Neural cell (in vitro differentiated cells): ENCODE measurements around the gene GSK3A. TPM values are rescaled to one million over a fixed set of nuclear protein-coding genes. Genes with fewer than 3 reads are reported as not detected.

Source experiments
- H2AFZ ChIP-seq: fragments of 200-600, 300-800 bp; sonication (generic), shearing (Covaris generic); 2 replicates; pipeline ENCODE4 v1.6.0; 2014; ENCODE audit warnings: low read depth, mild to moderate bottlenecking, antibody characterized with exemption, low read length, moderate library complexity
- H3F3A ChIP-seq: fragments of 200-600 bp; shearing (Covaris generic); 2 replicates; pipeline ENCODE4 v1.6.1; 2016; ENCODE audit warnings: mild to moderate bottlenecking, moderate library complexity, mixed read lengths, antibody characterized with exemption, low read length; ENCODE audit not compliant: insufficient read depth, poor library complexity, severe bottlenecking
- H3K27ac ChIP-seq: fragments of 200-600, 300-800 bp; sonication (generic), shearing (Covaris generic); 2 replicates; pipeline ENCODE4 v1.5.1; 2014; ENCODE audit warnings: mild to moderate bottlenecking, low read length, moderate library complexity
- H3K27me3 ChIP-seq: fragments of 300-800, 200-600 bp; sonication (generic), shearing (Covaris generic); 2 replicates; pipeline ENCODE4 v1.6.0; 2014; ENCODE audit warnings: mild to moderate bottlenecking, low read depth, low read length, moderate library complexity; ENCODE audit not compliant: insufficient read depth
- H3K36me3 ChIP-seq: fragments of 300-800, 200-600 bp; sonication (generic), shearing (Covaris generic); 2 replicates; pipeline ENCODE4 v1.5.1; 2014; ENCODE audit warnings: mild to moderate bottlenecking, antibody characterized with exemption, low read length, moderate library complexity; ENCODE audit not compliant: insufficient read depth
- H3K4me2 ChIP-seq: fragments of 300-800, 200-600 bp; sonication (generic), shearing (Covaris generic); 2 replicates; pipeline ENCODE4 v1.6.0; 2014; ENCODE audit warnings: mild to moderate bottlenecking, low read length
- H3K4me3 ChIP-seq: fragments of 300-800, 200-600 bp; sonication (generic), shearing (Covaris generic); 2 replicates; pipeline ENCODE4 v1.5.1; 2014; ENCODE audit warnings: mild to moderate bottlenecking, low read length, moderate library complexity
- H3K79me2 ChIP-seq: fragments of 200-600 bp; shearing (Covaris generic); replicated peaks from 2 replicates; pipeline ENCODE4 v1.6.0; 2014; ENCODE audit warnings: mild to moderate bottlenecking, low read length, moderate library complexity; ENCODE audit not compliant: insufficient read depth
- H3K9ac ChIP-seq: fragments of 300-800, 200-600 bp; sonication (generic), shearing (Covaris generic); 2 replicates; pipeline ENCODE4 v1.6.1; 2016; ENCODE audit warnings: mild to moderate bottlenecking, low read length, mixed read lengths
- H3K9me2 ChIP-seq: fragments of 200-600 bp; shearing (Covaris generic); 2 replicates; pipeline ENCODE4 v1.6.1; 2016; ENCODE audit warnings: mild to moderate bottlenecking, low read length, mixed read lengths; ENCODE audit not compliant: insufficient read depth
- H3K9me3 ChIP-seq: fragments of 200-600, 300-800 bp; sonication (generic), shearing (Covaris generic); 2 replicates; pipeline ENCODE4 v1.6.1; 2016; ENCODE audit warnings: mild to moderate bottlenecking, mixed run types, low read length, moderate library complexity, mixed read lengths
- H4K20me1 ChIP-seq: fragments of 200-600 bp; shearing (Covaris generic); 2 replicates; pipeline ENCODE4 v1.6.1; 2016; ENCODE audit warnings: mild to moderate bottlenecking, mixed run types; ENCODE audit not compliant: insufficient read depth
- EP300 ChIP-seq: fragments of 450-650 bp; conservative IDR thresholded peaks from 2 replicates; pipeline ENCODE4 v1.6.1; 2014; ENCODE audit warnings: antibody characterized with exemption, mild to moderate bottlenecking, moderate library complexity; ENCODE audit not compliant: poor library complexity, severe bottlenecking
- EZH2 ChIP-seq: fragments of 200-600, 300-800 bp; shearing (Covaris generic), sonication (generic); IDR thresholded peaks from 2 replicates; pipeline ENCODE4 v1.6.1; 2014; ENCODE audit warnings: antibody characterized with exemption, low read length, borderline replicate concordance, mild to moderate bottlenecking; ENCODE audit not compliant: insufficient read depth, poor library complexity, severe bottlenecking
- MXI1 ChIP-seq: fragments of 450-650 bp; conservative IDR thresholded peaks from 2 replicates; pipeline ENCODE4 v1.6.1; 2014; ENCODE audit warnings: antibody characterized with exemption, mild to moderate bottlenecking; ENCODE audit not compliant: poor library complexity, severe bottlenecking
- POLR2AphosphoS5 ChIP-seq: IDR thresholded peaks from 2 replicates; pipeline ENCODE4 v1.6.1; 2012
- RAD21 ChIP-seq: fragments of 450-650 bp; conservative IDR thresholded peaks from 2 replicates; pipeline ENCODE4 v1.6.1; 2014; ENCODE audit warnings: antibody characterized with exemption, mild to moderate bottlenecking, moderate library complexity
- SMC3 ChIP-seq: fragments of 450-650 bp; conservative IDR thresholded peaks from 2 replicates; pipeline ENCODE4 v1.6.1; 2014; ENCODE audit warnings: antibody characterized with exemption, mild to moderate bottlenecking, moderate library complexity; ENCODE audit not compliant: poor library complexity
- polyA plus RNA-seq: library from polyadenylated mRNA; depleted of rRNA; stranded (reverse); fragments of >200 nt; gene quantifications from 2 replicates; pipeline ENCODE4 v1.2.3, GENCODE V29; 2014
- TF ChIP-seq, protein P1 (sequence below): IDR thresholded peaks from 2 replicates; pipeline ENCODE4 v1.6.1; 2012; ENCODE audit warnings: borderline replicate concordance
- TF ChIP-seq, protein P2 (sequence below): fragments of 450-650 bp; IDR thresholded peaks from 2 replicates; pipeline ENCODE4 v1.5.1; 2014; ENCODE audit warnings: antibody characterized with exemption, mild to moderate bottlenecking, moderate library complexity; ENCODE audit not compliant: poor library complexity, severe bottlenecking

The GSK3A gene
- polyA plus RNA-seq, 1 donor from 2014 or later, result 25.2 TPM

DNA sequence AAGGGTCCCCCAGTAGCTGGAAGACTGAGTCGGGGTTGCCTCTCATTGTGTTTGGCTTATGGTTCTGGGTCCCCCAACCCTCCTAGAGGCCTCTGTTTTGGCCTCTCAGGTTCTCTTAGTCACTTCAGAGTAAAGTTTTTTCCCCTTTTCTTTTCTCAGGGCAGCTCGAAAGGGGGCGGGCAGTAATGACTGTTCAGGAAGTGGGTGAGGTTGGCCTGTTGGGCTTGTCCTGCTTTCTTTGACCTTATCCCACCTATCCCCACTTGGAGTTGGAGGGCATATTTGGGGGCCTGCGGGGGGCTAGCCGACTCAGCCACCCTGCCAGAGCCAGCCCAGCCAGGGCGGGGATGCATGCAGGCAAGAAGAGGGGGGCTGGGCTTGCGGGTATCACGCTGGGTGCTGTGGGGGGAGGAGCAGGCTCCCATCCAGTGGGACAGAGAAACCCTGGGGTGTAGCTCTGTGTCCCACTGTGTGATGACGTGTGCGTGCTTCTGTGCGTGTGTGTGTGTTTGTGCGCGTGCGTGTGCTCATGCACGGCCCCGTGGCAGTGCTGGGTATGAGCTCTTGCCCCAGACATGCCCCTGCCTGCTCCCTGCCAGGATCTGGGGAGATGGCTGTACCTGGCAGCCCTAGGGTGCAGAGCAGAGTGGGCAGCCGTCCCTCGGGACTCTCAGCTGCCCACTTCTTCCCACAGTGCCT, 28.1 kb upstream of the GSK3A start:
- Histone ChIP-seq H3K9me2 (no peaks in the 10 kb centered on the region), H3K27me3 (no peaks in the 10 kb centered on the region), H3F3A (no peaks in the 10 kb centered on the region), H2AFZ (no peak overlapping the region), H3K9ac (peak overlapping the region; percentile 93), H3K79me2 (peaks cover 39% of the 10 kb centered on the region), H3K9me3 (no peaks in the 10 kb centered on the region), H3K4me2 (peak overlapping the region; percentile 91), H3K27ac (peak overlapping the region; percentile 97), H4K20me1 (no peaks in the 10 kb centered on the region), H3K36me3 (peaks cover 6% of the 10 kb centered on the region), H3K4me3 (peak overlapping the region; percentile 73)
- TF ChIP-seq SMC3 (no peak), EP300 (no peak), POLR2AphosphoS5 (no peak), RAD21 (no peak), MXI1 (no peak), EZH2 (no peak)
- TF ChIP-seq, protein P1, sequence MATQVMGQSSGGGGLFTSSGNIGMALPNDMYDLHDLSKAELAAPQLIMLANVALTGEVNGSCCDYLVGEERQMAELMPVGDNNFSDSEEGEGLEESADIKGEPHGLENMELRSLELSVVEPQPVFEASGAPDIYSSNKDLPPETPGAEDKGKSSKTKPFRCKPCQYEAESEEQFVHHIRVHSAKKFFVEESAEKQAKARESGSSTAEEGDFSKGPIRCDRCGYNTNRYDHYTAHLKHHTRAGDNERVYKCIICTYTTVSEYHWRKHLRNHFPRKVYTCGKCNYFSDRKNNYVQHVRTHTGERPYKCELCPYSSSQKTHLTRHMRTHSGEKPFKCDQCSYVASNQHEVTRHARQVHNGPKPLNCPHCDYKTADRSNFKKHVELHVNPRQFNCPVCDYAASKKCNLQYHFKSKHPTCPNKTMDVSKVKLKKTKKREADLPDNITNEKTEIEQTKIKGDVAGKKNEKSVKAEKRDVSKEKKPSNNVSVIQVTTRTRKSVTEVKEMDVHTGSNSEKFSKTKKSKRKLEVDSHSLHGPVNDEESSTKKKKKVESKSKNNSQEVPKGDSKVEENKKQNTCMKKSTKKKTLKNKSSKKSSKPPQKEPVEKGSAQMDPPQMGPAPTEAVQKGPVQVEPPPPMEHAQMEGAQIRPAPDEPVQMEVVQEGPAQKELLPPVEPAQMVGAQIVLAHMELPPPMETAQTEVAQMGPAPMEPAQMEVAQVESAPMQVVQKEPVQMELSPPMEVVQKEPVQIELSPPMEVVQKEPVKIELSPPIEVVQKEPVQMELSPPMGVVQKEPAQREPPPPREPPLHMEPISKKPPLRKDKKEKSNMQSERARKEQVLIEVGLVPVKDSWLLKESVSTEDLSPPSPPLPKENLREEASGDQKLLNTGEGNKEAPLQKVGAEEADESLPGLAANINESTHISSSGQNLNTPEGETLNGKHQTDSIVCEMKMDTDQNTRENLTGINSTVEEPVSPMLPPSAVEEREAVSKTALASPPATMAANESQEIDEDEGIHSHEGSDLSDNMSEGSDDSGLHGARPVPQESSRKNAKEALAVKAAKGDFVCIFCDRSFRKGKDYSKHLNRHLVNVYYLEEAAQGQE, result no peak
- TF ChIP-seq, protein P2, sequence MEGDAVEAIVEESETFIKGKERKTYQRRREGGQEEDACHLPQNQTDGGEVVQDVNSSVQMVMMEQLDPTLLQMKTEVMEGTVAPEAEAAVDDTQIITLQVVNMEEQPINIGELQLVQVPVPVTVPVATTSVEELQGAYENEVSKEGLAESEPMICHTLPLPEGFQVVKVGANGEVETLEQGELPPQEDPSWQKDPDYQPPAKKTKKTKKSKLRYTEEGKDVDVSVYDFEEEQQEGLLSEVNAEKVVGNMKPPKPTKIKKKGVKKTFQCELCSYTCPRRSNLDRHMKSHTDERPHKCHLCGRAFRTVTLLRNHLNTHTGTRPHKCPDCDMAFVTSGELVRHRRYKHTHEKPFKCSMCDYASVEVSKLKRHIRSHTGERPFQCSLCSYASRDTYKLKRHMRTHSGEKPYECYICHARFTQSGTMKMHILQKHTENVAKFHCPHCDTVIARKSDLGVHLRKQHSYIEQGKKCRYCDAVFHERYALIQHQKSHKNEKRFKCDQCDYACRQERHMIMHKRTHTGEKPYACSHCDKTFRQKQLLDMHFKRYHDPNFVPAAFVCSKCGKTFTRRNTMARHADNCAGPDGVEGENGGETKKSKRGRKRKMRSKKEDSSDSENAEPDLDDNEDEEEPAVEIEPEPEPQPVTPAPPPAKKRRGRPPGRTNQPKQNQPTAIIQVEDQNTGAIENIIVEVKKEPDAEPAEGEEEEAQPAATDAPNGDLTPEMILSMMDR, result no peak

DNA sequence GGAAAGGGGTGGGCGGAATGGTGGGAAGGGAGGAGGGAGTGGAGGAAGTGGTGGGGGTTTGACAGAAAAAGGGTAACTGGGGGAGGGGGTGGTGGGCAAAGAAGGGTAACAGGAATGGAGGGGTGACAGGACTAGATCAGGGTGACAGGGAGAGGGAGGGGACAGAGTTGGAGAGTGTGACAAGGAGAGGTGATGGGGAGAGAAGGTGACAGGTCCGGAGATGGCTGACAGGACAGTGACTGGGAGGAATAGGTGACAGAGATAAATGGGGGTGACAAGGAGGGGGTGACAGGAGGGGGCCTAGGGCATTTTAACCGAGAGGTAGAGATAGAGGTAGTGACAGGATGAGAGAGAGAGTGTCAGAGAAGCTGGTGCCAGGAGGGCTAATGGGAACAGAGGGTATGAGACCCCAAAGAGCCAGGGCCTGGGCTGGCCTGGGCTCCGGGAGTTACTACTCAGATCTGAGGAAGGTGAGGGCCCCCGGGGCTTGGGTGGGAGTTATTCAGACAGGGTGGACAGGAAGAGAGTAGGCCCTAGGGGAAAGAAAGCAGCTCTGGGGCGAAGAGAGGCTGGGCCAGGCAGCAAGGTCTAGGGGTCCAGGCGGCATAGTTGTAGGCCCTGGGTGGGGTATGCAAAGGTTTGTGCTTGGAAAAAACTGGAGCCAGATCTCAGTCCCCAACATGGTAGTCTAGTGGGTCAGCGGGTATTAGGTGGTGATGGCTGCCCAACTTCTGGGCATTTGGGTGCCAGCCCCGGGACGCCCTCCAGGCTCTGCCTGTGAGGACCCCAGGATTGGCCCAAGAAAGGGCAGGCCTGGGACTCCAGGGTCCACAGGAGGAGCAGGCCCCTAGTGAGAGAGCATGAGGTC, 27.3 kb upstream of the GSK3A start:
- Histone ChIP-seq H3F3A (no peaks in the 10 kb centered on the region), H4K20me1 (no peaks in the 10 kb centered on the region), H3K27me3 (no peaks in the 10 kb centered on the region), H3K9me3 (no peaks in the 10 kb centered on the region), H2AFZ (no peak overlapping the region), H3K4me3 (peak overlapping the region; percentile 73), H3K4me2 (peak overlapping the region; percentile 91), H3K79me2 (peaks cover 32% of the 10 kb centered on the region), H3K27ac (peak overlapping the region; percentile 97), H3K9ac (peak overlapping the region; percentile 93), H3K9me2 (no peaks in the 10 kb centered on the region), H3K36me3 (peaks cover 6% of the 10 kb centered on the region)
- TF ChIP-seq EZH2 (no peak), SMC3 (no peak), POLR2AphosphoS5 (peak; percentile 7), EP300 (peak; percentile 67)
- TF ChIP-seq, protein P1, result peak; percentile 11
